Raji (cell line): ENCODE measurements around the gene CDCA5.

Experiments
- POLR2A ChIP-seq: IDR thresholded peaks from 2 replicates; pipeline ENCODE4 v1.6.1; 2011; ENCODE audit warnings: low read depth, low read length, control low read depth; ENCODE audit not compliant: insufficient read depth

CDCA5 gene

DNA sequence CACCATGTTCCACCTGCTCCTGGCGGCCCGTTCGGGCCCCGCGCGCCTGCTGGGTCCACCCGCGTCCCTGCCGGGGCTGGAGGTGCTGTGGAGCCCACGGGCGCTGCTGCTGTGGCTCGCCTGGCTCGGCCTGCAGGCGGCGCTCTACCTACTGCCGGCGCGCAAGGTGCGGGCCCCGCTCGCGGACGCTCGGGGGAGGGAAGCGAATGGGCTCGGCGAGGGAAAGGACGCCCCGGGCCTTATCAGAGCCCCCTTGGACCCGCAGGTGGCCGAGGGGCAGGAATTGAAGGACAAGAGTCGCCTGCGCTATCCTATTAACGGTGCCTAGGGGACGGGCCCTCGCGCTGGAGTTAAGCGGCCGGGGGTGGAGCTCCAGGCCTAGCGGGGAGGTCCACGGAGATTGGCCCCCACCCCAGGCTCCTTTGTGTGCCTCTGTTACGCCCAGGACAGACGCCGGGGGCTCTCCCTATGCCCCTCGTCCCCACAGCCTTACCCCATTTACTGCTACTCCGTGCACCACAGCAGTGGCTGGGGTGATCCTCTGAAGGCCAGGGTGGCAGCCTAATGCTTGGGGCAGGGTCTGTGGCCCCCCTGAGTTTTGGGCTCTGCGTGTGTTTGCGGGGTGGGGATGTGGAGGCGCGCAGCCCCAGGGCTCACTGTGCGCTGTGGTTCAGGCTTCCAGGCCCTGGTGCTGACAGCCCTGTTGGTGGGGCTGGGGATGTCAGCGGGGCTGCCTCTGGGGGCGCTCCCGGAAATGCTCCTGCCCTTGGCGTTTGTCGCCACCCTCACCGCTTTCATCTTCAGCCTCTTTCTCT is 28.9 kb upstream of the CDCA5 start:
- TF ChIP-seq POLR2A: peak; percentile 46

DNA sequence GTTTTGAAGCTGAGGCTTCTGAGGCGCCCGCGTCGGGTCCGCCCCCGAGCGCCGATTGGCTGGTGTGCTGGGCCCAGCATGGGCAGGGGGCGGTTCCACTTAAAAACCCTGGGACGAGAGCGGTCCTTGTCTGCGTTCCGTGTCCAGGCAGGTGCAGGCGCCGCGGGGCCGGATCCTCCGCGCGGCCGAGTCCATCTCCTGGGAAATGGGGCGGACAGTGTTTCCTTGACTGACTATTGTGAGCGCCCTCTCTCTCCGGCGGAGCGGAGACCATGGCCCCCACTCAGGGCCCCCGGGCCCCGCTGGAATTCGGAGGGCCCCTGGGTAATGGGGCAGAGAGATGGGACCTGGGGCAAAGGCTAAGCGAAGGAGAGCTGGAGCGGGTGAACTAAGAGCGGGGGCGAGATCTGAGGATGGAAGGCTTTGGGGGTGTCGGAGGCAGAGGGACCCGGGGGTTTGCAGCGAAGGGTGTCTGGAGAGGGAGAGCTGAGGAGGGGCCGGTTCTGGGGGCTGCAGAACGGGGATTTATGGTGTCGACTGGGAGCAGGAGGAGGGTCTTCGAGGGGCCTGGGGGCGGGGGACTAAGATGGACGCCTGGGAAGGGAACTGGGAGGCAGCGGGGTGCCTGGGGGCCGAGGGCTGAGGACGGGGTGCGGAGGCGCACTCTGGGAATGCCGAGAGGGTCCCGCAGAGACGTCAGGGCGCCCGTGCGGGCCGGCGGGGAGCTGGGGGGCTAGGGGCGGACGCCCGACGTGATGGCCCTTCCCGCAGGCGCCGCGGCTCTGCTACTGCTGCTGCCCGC is 28.1 kb upstream of the CDCA5 start, which contains the start of gene TM7SF2:
TSS of gene TM7SF2 (plus strand) at position 129 of the 802 bp plus-strand sequence. CDS start at position 273, 144 bp downstream.
- TF ChIP-seq POLR2A: peak; percentile 96

DNA sequence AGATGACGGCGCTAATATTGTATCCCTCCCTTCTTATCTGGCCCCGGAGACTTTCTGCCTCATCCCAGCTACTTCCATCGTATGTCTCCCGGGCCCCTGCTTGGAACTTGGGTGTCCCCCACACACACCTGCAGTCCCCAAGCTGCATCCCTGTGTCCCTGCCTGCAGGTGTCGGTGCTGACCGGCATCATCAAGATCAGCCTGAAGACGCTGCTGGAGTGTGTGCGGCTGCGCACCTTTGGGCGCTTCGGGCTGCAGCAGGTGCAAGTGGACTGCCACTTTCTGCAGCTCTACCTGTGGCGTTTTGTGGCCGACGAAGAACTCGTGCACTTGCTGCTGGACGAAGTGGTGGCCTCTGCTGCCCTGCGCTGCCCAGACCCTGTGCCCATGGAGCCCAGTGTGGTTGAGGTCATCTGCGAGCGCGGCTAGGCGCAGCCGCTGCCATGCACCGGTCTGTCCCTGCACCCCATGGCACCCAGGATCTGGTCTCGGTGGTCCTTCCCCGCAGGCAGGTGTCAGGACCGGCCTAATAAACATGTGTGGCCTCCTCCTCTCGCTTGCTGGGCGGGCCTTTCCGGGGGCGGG is 27.4 kb upstream of the CDCA5 start:
- no peak for TF ChIP-seq POLR2A

GRCh38 chr11:65110354-65110861 is 26.6 kb upstream of the CDCA5 start:
- TF ChIP-seq POLR2A: no peak

DNA sequence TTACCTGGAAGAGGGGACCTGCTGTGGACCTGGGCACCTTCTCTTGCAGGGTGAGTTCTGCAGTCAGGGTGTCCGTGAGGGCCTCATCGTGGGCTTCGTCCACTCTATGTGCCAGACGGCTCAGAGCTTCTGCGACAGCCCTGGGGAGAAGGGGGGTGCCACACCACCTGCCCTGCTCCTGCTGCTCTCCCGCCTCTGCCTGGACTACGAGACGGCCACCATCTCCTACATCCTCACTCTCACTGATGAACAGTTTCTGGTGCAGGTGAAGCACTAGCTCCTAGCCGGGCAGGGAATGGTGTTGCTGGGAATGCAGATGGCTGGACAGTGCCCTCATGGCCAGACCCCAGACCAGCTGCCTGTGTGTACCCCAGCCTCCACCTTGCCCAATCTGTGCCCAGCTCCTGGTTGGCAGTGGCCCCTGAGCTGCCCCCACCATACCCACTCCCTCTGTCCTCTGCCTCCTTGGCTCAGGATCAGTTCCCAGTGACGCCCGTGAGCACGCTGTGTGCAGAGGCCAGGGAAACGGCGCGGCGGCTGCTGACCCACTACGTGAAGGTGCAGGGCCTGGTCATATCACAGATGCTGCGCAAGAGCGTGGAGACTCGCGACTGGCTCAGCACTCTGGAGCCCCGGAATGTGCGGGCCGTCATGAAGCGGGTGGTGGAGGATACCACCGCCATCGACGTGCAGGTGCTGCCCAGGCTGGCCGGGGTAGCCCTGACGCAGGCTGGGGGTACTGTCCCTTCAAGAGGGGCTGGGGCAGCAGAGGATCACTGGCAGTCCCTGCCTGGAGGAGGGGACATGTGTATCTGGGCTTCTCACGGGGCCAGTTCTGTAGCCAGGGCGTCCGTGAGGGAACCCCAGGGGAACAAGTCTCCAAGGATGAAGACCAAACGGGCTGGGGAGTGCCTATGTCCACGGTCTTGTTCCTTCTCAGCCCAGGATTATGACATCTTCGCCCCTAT is 25.7 kb upstream of the CDCA5 start:
- TF ChIP-seq POLR2A: no peak

GRCh38 chr11:65108469-65109123 is 24.8 kb upstream of the CDCA5 start:
- TF ChIP-seq POLR2A: no peak

GRCh38 chr11:65107751-65108468 is 24.1 kb upstream of the CDCA5 start:
- no peak for TF ChIP-seq POLR2A

GRCh38 chr11:65107078-65107477 is 23.2 kb upstream of the CDCA5 start:
- no peak for TF ChIP-seq POLR2A

GRCh38 chr11:65104628-65105027 is 20.8 kb upstream of the CDCA5 start:
- no peak for TF ChIP-seq POLR2A

DNA sequence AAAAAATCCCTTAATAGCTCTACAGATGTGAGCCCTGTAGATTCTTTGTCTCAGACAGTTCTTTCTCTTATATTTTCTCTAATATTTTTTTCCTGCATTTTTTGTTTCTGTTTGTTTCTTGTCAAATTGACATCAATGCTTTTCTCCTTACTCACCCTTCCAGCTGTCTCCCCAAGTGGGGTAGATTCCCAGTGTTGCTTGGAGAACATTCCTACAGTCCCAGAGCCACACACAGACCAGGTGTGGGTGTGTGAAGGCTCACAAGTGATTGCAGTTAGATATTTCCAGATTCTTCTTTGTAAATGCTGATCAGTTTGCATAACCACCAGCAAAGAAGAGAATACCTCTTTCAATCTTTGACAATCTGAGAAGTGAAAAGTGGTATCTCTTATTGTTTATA is 19.6 kb upstream of the CDCA5 start:
- no peak for TF ChIP-seq POLR2A

GRCh38 chr11:65102142-65103095 is 18.6 kb upstream of the CDCA5 start:
- no peak for TF ChIP-seq POLR2A

DNA sequence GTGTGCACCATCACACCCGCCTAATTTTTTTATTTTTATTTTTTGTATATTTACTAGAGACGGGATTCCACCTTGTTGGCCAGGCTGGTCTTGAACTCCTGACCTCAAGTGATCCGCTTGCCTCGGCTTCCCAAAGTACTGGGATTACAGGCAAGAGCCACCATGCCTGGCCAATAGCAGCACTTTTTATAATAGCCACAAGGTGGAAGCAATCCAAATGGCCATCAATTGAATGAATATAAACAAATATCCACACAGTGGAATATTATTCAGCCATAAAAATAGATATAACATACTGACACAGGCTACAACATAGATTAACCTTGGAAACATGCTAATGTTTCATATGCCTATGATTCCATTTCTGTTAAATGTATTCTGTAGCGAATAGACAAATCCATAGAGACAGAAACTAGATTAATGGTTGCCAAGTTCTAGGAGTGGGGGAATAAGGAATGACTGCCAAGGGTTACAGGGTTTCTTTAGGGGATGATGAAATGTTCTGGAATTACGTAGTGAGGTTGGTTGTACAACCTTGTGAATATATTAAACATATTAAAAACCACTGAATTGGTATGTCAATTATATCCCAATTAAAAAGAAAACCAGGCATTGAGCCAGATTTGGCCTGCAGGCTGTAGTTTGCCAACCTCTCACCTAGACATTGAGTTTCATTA is 17.0 kb upstream of the CDCA5 start:
- no peak for TF ChIP-seq POLR2A

- no peak for TF ChIP-seq POLR2A
Observed at GRCh38 chr11:65096926-65097325, 13.1 kb upstream of the CDCA5 start.
